Parathyroid adenoma (tissue), 2 donors: Measurements from ENCODE around the gene RTL1.

Source experiments
- H2AFZ ChIP-seq: fragments of 300-600 bp; sonication (generic); one replicate; pipeline ENCODE4 v1.7.0; 2017; ENCODE audit warnings: antibody characterized with exemption, mild to moderate bottlenecking
- H3K27ac ChIP-seq: fragments of 300-600 bp; sonication (generic); one replicate; pipeline ENCODE4 v1.7.0; 2017
- H3K27me3 ChIP-seq: fragments of 300-600 bp; sonication (generic); one replicate; pipeline ENCODE4 v1.7.0; 2017; ENCODE audit warnings: low read length; ENCODE audit not compliant: control insufficient read depth, insufficient read depth
- H3K36me3 ChIP-seq: fragments of 300-600 bp; sonication (generic); one replicate; pipeline ENCODE4 v1.7.0; 2017; ENCODE audit warnings: low read length; ENCODE audit not compliant: control insufficient read depth, insufficient read depth
- H3K4me1 ChIP-seq: fragments of 300-600 bp; sonication (generic); one replicate; pipeline ENCODE4 v1.7.0; 2017; ENCODE audit warnings: control low read depth
- H3K4me2 ChIP-seq: fragments of 300-600 bp; sonication (generic); one replicate; pipeline ENCODE4 v1.7.0; 2017; ENCODE audit warnings: low read length
- H3K4me3 ChIP-seq: fragments of 300-600 bp; sonication (generic); one replicate; pipeline ENCODE4 v1.7.0; 2017; ENCODE audit warnings: low read depth, low read length
- H3K79me2 ChIP-seq: fragments of 300-600 bp; sonication (generic); one replicate; pipeline ENCODE4 v1.7.0; 2017; ENCODE audit warnings: control low read depth
- H3K9ac ChIP-seq: fragments of 300-600 bp; sonication (generic); one replicate; pipeline ENCODE4 v1.7.0; 2017; ENCODE audit warnings: mild to moderate bottlenecking
- H3K9me3 ChIP-seq: fragments of 300-600 bp; sonication (generic); one replicate; pipeline ENCODE4 v1.7.0; 2017; ENCODE audit warnings: low read length; ENCODE audit not compliant: control insufficient read depth
- CTCF ChIP-seq: fragments of 300-600 bp; sonication (generic); IDR thresholded peaks from one replicate; pipeline ENCODE4 v1.7.0; 2017; ENCODE audit warnings: antibody characterized with exemption, mild to moderate bottlenecking
- donor health status: primary hyperparathyroidism.

RTL1 gene

GRCh38 chr14:100836311-100836805, 67.2 kb downstream of the RTL1 start:
- Histone ChIP-seq H2AFZ (no peak overlapping the region), H3K9ac (no peak overlapping the region), H3K79me2 (no peaks in the 10 kb centered on the region), H3K9me3 (no peaks in the 10 kb centered on the region), H3K4me3 (no peak overlapping the region), H3K4me2 (no peak overlapping the region), H3K27me3 (no peaks in the 10 kb centered on the region), H3K4me1 (no peaks in the 10 kb centered on the region), H3K27ac (no peak overlapping the region), H3K36me3 (no peaks in the 10 kb centered on the region)
- no peak for TF ChIP-seq CTCF

GRCh38 chr14:100835548-100836310, 67.8 kb downstream of the RTL1 start:
- no peak for TF ChIP-seq CTCF
- no peak overlapping the region for H3K4me3 ChIP-seq
- no peak overlapping the region for H3K27ac ChIP-seq
- H3K4me2 ChIP-seq, result no peak overlapping the region
- no peaks in the 10 kb centered on the region for H3K4me1 ChIP-seq
- H3K79me2 ChIP-seq, result no peaks in the 10 kb centered on the region
- no peaks in the 10 kb centered on the region for H3K9me3 ChIP-seq
- no peak overlapping the region for H2AFZ ChIP-seq
- H3K9ac ChIP-seq, result no peak overlapping the region
- no peaks in the 10 kb centered on the region for H3K36me3 ChIP-seq
- no peaks in the 10 kb centered on the region for H3K27me3 ChIP-seq

- H3K4me1 ChIP-seq, result no peaks in the 10 kb centered on the region
- no peaks in the 10 kb centered on the region for H3K79me2 ChIP-seq
- H3K36me3 ChIP-seq, result no peaks in the 10 kb centered on the region
- H3K4me2 ChIP-seq, result no peak overlapping the region
- no peak overlapping the region for H3K27ac ChIP-seq
- no peaks in the 10 kb centered on the region for H3K27me3 ChIP-seq
- H3K4me3 ChIP-seq, result no peak overlapping the region
- H3K9me3 ChIP-seq, result no peaks in the 10 kb centered on the region
- no peak overlapping the region for H2AFZ ChIP-seq
- no peak overlapping the region for H3K9ac ChIP-seq
- no peak for TF ChIP-seq CTCF
Observed at GRCh38 chr14:100834794-100835547, 68.6 kb downstream of the RTL1 start.

- no peak overlapping the region for H2AFZ ChIP-seq
- H3K9me3 ChIP-seq, result no peaks in the 10 kb centered on the region
- H3K79me2 ChIP-seq, result no peaks in the 10 kb centered on the region
- H3K27me3 ChIP-seq, result no peaks in the 10 kb centered on the region
- no peak overlapping the region for H3K4me3 ChIP-seq
- H3K36me3 ChIP-seq, result no peaks in the 10 kb centered on the region
- no peak for TF ChIP-seq CTCF
- H3K4me1 ChIP-seq, result no peaks in the 10 kb centered on the region
- H3K4me2 ChIP-seq, result no peak overlapping the region
- H3K9ac ChIP-seq, result no peak overlapping the region
- H3K27ac ChIP-seq, result no peak overlapping the region
Observed at GRCh38 chr14:100834082-100834793, 69.3 kb downstream of the RTL1 start.
